Fibroblast of mammary gland (primary cell): Measurements from ENCODE around the gene ZNF692.
A peak's percentile ranks its signal among the peaks of the same experiment; 100 is the strongest.

Source experiments
- DNase-seq: peaks from one replicate; pipeline ENCODE4 v3.0.0-alpha.2; 2010; ENCODE audit warnings: low read depth
- H3K4me3 ChIP-seq: 2 replicates; pipeline ENCODE4 v1.5.1; 2011; ENCODE audit warnings: low read depth, mild to moderate bottlenecking, low read length, moderate library complexity; ENCODE audit not compliant: control insufficient read depth
- CTCF ChIP-seq: conservative IDR thresholded peaks from 2 replicates; pipeline ENCODE4 v1.5.1; 2011; ENCODE audit warnings: low read depth, low read length, inconsistent platforms; ENCODE audit not compliant: control insufficient read depth, insufficient read depth

ZNF692 gene

GRCh38 chr1:248844526-248844925 lies 14.4 kb downstream of the ZNF692 start:
- no peak overlapping the region for H3K4me3 ChIP-seq
- TF ChIP-seq CTCF = no peak
- DNase-seq = no peak

DNA sequence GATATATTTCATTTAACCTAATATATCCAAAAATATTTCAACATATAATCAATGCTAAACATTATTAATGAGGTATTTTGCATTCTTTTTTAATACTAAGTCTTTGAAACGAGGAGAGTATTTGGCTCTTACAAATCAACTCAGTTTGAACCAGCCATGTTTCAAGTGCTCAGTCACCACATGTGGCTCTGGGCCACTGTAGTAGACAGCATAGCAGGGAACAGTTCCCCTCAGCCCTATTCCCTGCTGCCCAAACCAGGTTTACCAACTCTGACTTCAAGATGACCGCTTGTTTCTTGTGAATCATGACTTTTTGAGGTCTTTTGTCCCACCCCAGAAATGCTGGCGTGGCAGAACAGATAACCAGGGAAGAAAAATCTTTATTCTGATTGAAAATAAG lies 15.2 kb downstream of the ZNF692 start:
- no peak overlapping the region for H3K4me3 ChIP-seq
- no peak for DNase-seq
- no peak for TF ChIP-seq CTCF

DNA sequence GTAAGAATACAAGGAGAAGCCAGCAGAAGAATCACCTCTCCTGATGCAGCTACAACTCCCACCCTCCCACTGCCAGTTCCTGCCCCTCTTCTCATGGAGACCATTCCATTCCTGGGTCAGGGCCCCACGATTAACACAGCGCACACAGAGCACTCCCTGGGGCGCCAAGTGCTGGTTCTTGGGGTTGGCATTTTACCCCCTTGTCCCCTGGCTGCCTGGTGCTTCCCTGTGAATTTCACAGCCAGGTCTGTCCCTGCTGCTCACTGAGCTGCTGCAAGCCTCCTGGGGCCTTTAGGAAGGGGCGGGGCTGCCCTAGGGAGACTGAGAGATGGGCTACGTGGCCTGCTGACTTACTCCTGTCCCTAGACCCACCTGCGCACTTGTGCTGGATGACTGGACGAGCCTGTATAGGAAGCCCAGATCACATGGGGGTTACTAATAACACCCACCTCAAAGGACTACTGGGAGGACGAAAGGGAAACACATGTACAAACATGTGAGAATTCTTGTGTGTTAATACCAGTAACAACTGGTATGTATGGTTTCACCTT lies 16.0 kb downstream of the ZNF692 start:
- H3K4me3 ChIP-seq = no peak overlapping the region
- no peak for DNase-seq
- no peak for TF ChIP-seq CTCF

DNA sequence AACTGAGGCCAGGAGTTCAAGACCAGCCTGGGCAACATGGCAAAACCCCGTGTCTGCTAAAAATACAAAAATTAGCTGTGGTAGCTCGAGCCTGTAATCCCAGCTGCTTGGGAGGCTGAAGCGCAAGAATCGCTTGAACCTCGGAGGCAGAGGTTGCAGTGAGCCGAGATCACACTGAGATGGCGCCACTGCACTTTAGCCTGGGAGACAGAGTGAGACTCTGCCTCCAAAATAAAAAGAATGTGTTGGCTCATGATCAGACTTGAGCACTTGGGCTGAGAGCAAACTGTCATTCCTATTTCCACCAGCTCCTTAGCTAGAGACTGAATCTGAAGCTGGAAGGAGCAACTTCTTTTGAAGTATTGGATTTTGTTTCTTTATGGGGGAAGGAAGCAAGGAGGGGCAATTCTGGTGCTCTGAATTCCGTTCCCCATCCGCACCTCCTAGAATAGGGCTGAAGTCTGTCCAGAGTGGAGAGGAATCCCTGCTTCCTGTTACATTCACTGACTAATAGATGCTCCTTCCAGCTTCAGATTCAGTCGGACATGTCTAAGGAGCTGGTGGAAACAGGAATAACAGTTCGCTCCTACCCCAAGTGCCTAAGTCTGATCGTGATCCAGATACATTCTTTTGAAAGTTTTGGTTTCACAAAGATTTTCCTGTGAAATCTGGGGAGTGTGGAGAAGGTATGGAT lies 17.0 kb downstream of the ZNF692 start:
- no peak overlapping the region for H3K4me3 ChIP-seq
- peak; percentile 68 for TF ChIP-seq CTCF
- DNase-seq = peak; percentile 76

DNA sequence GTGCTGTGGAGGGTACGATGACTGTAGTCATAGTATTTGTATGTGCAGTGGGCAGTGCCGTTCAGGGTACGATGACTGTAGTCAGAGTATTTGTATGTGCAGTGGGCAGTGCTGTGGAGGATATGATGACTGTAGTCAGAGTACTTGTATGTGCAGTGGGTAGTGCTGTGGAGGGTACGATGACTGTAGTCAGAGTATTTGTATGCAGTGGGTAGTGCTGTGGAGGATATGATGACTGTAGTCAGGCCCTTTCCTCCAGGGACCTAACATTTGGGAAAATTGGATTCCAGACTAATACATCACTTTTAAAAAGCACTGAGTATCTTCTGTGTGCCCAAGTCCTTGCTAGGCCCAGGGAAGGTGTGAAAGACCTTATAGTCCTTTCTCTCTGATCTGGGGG lies 17.9 kb downstream of the ZNF692 start:
- DNase-seq = peak; percentile 69
- TF ChIP-seq CTCF = no peak
- H3K4me3 ChIP-seq = no peak overlapping the region

GRCh38 chr1:248839168-248839555 lies 19.7 kb downstream of the ZNF692 start:
- no peak for DNase-seq
- H3K4me3 ChIP-seq = peak overlapping the region; percentile 64
- TF ChIP-seq CTCF = no peak
